H9 (cell line): Measurements from ENCODE around the gene FEM1B. TPM values are rescaled to one million over a fixed set of nuclear protein-coding genes. Genes with fewer than 3 reads are reported as not detected.

Experiments used
- DNase-seq: peaks from one replicate; pipeline ENCODE4 v3.0.0-alpha.2; 2017
- H2AFZ ChIP-seq: one replicate; pipeline ENCODE4 v1.6.1; 2013; ENCODE audit warnings: mild to moderate bottlenecking, low read length, control low read depth, moderate library complexity
- H2AK5ac ChIP-seq: 2 replicates; pipeline ENCODE4 v1.6.1; 2013; ENCODE audit warnings: low read length, control low read depth, mixed read lengths; ENCODE audit not compliant: insufficient read length
- H2BK120ac ChIP-seq: one replicate; pipeline ENCODE4 v1.6.1; 2013; ENCODE audit warnings: low read depth, mild to moderate bottlenecking, low read length, control low read depth, inconsistent platforms; ENCODE audit not compliant: poor library complexity, severe bottlenecking
- H2BK12ac ChIP-seq: 2 replicates; pipeline ENCODE4 v1.6.1; 2013; ENCODE audit warnings: low read length, control low read depth, mixed read lengths, low read depth; ENCODE audit not compliant: insufficient read length
- H2BK15ac ChIP-seq: 2 replicates; pipeline ENCODE4 v1.6.1; 2013; ENCODE audit warnings: low read depth, low read length, control low read depth
- H2BK20ac ChIP-seq: one replicate; pipeline ENCODE4 v1.6.1; 2013; ENCODE audit warnings: low read depth, mild to moderate bottlenecking, low read length, control low read depth, inconsistent platforms; ENCODE audit not compliant: poor library complexity, severe bottlenecking
- H2BK5ac ChIP-seq: 2 replicates; pipeline ENCODE4 v1.6.1; 2013; ENCODE audit warnings: low read length, control low read depth, mixed read lengths; ENCODE audit not compliant: insufficient read length
- H3K14ac ChIP-seq: 2 replicates; pipeline ENCODE4 v1.6.1; 2013; ENCODE audit warnings: low read length, control low read depth; ENCODE audit not compliant: insufficient read depth
- H3K18ac ChIP-seq: 2 replicates; pipeline ENCODE4 v1.6.1; 2013; ENCODE audit warnings: low read depth, mild to moderate bottlenecking, mixed read lengths, low read length, control low read depth; ENCODE audit not compliant: insufficient read length
- H3K23ac ChIP-seq: 2 replicates; pipeline ENCODE4 v1.6.1; 2013; ENCODE audit warnings: low read length, control low read depth, mixed read lengths, low read depth; ENCODE audit not compliant: insufficient read length
- H3K23me2 ChIP-seq: 2 replicates; pipeline ENCODE4 v1.6.1; 2013; ENCODE audit warnings: low read depth, mild to moderate bottlenecking, mixed read lengths, low read length, control low read depth; ENCODE audit not compliant: insufficient read length, poor library complexity, severe bottlenecking
- H3K27ac ChIP-seq: 2 replicates; pipeline ENCODE4 v1.5.1; 2013; ENCODE audit warnings: low read length, control low read depth, mixed read lengths, low read depth; ENCODE audit not compliant: insufficient read length
- H3K27me3 ChIP-seq: 2 replicates; pipeline ENCODE4 v1.6.1; 2013; ENCODE audit warnings: low read length, control low read depth, inconsistent platforms; ENCODE audit not compliant: insufficient read depth
- H3K4ac ChIP-seq: 2 replicates; pipeline ENCODE4 v1.6.1; 2013; ENCODE audit warnings: low read depth, mild to moderate bottlenecking, control low read depth, inconsistent platforms, low read length, moderate library complexity
- H3K4me1 ChIP-seq: 2 replicates; pipeline ENCODE4 v1.6.1; 2013; ENCODE audit warnings: low read length, control low read depth, inconsistent platforms; ENCODE audit not compliant: insufficient read depth
- H3K4me2 ChIP-seq: 2 replicates; pipeline ENCODE4 v1.6.1; 2013; ENCODE audit warnings: low read length, control low read depth, mixed read lengths; ENCODE audit not compliant: insufficient read length, insufficient read depth
- H3K56ac ChIP-seq: 2 replicates; pipeline ENCODE4 v1.6.1; 2013; ENCODE audit warnings: low read depth, mild to moderate bottlenecking, mixed read lengths, low read length, control low read depth; ENCODE audit not compliant: insufficient read length
- H3K79me1 ChIP-seq: 2 replicates; pipeline ENCODE4 v1.6.1; 2013; ENCODE audit warnings: low read depth, mild to moderate bottlenecking, moderate library complexity, low read length, control low read depth, inconsistent platforms; ENCODE audit not compliant: insufficient read depth, poor library complexity, severe bottlenecking
- H3K79me2 ChIP-seq: 2 replicates; pipeline ENCODE4 v1.6.1; 2013; ENCODE audit warnings: low read length, control low read depth, inconsistent platforms; ENCODE audit not compliant: insufficient read depth
- H3K9ac ChIP-seq: 2 replicates; pipeline ENCODE4 v1.6.1; 2013; ENCODE audit warnings: low read length, control low read depth, mixed read lengths; ENCODE audit not compliant: insufficient read length; ENCODE audit errors: extremely low read depth
- H3K9me3 ChIP-seq: one replicate; pipeline ENCODE4 v1.6.1; 2013; ENCODE audit warnings: low read depth, low read length, inconsistent platforms; ENCODE audit not compliant: control insufficient read depth
- H3T11ph ChIP-seq: one replicate; pipeline ENCODE4 v1.6.1; 2013; ENCODE audit warnings: mild to moderate bottlenecking, low read length, control low read depth, inconsistent platforms
- H4K20me1 ChIP-seq: one replicate; pipeline ENCODE4 v1.6.1; 2013; ENCODE audit not compliant: control insufficient read depth, insufficient read length, insufficient read depth
- H4K5ac ChIP-seq: 2 replicates; pipeline ENCODE4 v1.6.1; 2013; ENCODE audit warnings: low read depth, mild to moderate bottlenecking, mixed read lengths, low read length, control low read depth; ENCODE audit not compliant: insufficient read length
- H4K8ac ChIP-seq: replicated peaks from 2 replicates; pipeline ENCODE4 v1.6.1; 2013; ENCODE audit warnings: low read length, control low read depth, mixed read lengths, low read depth; ENCODE audit not compliant: insufficient read length
- H4K91ac ChIP-seq: 2 replicates; pipeline ENCODE4 v1.6.1; 2013; ENCODE audit warnings: low read depth, mild to moderate bottlenecking, moderate library complexity, mixed read lengths, low read length, control low read depth; ENCODE audit not compliant: insufficient read length
- H3K27ac Mint-ChIP-seq, 3 experiments: 2 replicates in 2 of 3; 3 replicates in 1 of 3; pipeline ENCODE4 v1.8.0; 2020 to 2021; ENCODE audit warnings: mixed read lengths in 3 of 3, mild to moderate bottlenecking in 1 of 3, moderate library complexity in 1 of 3
- H3K27me3 Mint-ChIP-seq: 2 replicates; pipeline ENCODE4 v1.8.0; 2021; ENCODE audit warnings: low read depth, mild to moderate bottlenecking, moderate library complexity, mixed read lengths
- H3K36me3 Mint-ChIP-seq, 3 experiments: 2 replicates in 2 of 3; 3 replicates in 1 of 3; pipeline ENCODE4 v1.8.0; 2020 to 2021; ENCODE audit warnings: low read depth in 3 of 3, mixed read lengths in 3 of 3; ENCODE audit not compliant: insufficient read depth in 1 of 3
- H3K4me1 Mint-ChIP-seq, 2 experiments: 2 replicates each; pipeline ENCODE4 v1.8.0; 2020; ENCODE audit warnings: mixed read lengths in 2 of 2
- H3K4me3 Mint-ChIP-seq, 2 experiments: 2 replicates in 1 of 2; 3 replicates in 1 of 2; pipeline ENCODE4 v1.8.0; 2020 to 2021; ENCODE audit warnings: mild to moderate bottlenecking in 2 of 2, mixed read lengths in 2 of 2, moderate library complexity in 1 of 2
- H3K9me3 Mint-ChIP-seq, 2 experiments: 2 replicates in 1 of 2; 3 replicates in 1 of 2; pipeline ENCODE4 v1.8.0; 2020; ENCODE audit warnings: mild to moderate bottlenecking in 2 of 2, mixed read lengths in 2 of 2, moderate library complexity in 1 of 2
- WGBS: extraction: QIAGEN DNeasy Blood & Tissue Kit; methylation state at CpG from one replicate; pipeline ENCODE4 v1.1.7; 2013; ENCODE audit warnings: missing lambda C conversion rate, low lambda C conversion rate, mixed read lengths; ENCODE audit not compliant: insufficient read length; ENCODE audit errors: extremely low coverage; 5-methylcytosine and 5-hydroxymethylcytosine counted together
- total RNA-seq: library from RNA; stranded (reverse); gene quantifications from 2 replicates; pipeline ENCODE4 v1.2.1, GENCODE V29; 2021
- TF ChIP-seq, protein P1 (sequence below): fragments of 200-600 bp; sonication (generic); conservative IDR thresholded peaks from 3 replicates; pipeline ENCODE4 v1.8.0; 2021; ENCODE audit warnings: antibody characterized with exemption, mild to moderate bottlenecking

Gene FEM1B
- total RNA-seq, 1 experiment from 2014 or later, result 77.9 TPM

DNA sequence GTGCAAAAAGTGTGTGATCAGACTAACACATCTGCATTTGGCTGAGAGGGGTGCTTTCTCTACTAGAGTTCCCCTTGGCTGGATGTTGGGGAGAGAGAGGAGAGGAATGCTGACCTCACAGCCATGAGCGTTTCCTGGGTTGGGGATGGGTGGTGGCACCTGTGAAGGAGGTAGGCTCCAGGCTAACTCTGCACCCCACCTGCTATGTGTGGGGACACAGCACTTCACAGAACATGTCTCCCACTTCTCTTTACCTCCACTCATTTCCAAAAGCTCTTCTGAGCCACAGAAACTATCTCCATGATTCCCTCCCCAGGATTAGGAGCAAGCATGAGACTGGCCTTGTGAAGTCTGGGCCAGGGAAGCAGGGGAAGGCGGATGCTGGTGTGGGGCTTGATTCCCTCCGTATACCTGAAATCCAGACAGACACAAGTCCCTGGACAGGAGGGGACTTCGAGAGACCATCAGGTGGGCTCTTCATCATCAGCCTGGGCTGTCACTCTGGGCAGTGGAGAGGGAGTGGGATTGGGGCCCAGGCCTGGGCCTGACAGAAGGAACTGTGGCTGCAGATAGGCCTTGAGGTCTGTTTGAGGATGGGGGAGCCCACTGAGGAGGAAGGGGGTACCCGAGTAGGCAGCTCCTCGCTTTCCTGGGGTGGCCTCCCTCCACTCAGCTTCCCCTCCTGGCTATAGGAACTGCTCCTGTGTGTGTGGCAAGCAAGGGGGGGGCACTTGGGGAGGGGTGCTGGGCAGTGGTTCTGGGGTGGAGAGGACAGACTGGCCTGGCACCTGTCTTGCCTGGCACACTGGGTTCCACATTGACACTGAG lies 40.7 kb downstream of the FEM1B start:
- no peak overlapping the region; a peak in 1 of 7 replicates for H3K27ac Mint-ChIP-seq

More for the DNA sequence above, 40.7 kb downstream of the FEM1B start:
- no peak overlapping the region for H4K91ac ChIP-seq
- H3K14ac ChIP-seq, result no peak overlapping the region
- H3K9ac ChIP-seq, result no peak overlapping the region
- no peak overlapping the region for H4K5ac ChIP-seq
- H4K20me1 ChIP-seq, result no peaks in the 10 kb centered on the region
- H3K27ac ChIP-seq, result no peak overlapping the region
- no peak overlapping the region for H2BK120ac ChIP-seq
- H2BK12ac ChIP-seq, result no peak overlapping the region
- no peak overlapping the region for H2AFZ ChIP-seq
- no peaks in the 10 kb centered on the region for H3K79me1 ChIP-seq
- H3K56ac ChIP-seq, result no peak overlapping the region
- no peak overlapping the region for H2BK20ac ChIP-seq
- TF ChIP-seq, protein P1, sequence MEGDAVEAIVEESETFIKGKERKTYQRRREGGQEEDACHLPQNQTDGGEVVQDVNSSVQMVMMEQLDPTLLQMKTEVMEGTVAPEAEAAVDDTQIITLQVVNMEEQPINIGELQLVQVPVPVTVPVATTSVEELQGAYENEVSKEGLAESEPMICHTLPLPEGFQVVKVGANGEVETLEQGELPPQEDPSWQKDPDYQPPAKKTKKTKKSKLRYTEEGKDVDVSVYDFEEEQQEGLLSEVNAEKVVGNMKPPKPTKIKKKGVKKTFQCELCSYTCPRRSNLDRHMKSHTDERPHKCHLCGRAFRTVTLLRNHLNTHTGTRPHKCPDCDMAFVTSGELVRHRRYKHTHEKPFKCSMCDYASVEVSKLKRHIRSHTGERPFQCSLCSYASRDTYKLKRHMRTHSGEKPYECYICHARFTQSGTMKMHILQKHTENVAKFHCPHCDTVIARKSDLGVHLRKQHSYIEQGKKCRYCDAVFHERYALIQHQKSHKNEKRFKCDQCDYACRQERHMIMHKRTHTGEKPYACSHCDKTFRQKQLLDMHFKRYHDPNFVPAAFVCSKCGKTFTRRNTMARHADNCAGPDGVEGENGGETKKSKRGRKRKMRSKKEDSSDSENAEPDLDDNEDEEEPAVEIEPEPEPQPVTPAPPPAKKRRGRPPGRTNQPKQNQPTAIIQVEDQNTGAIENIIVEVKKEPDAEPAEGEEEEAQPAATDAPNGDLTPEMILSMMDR, result no peak
- no peak overlapping the region for H2AK5ac ChIP-seq
- no peak overlapping the region for H3K23ac ChIP-seq
- H3T11ph ChIP-seq, result no peak overlapping the region
- H3K4ac ChIP-seq, result no peak overlapping the region
- H2BK5ac ChIP-seq, result no peak overlapping the region
- H3K27me3 ChIP-seq, result no peaks in the 10 kb centered on the region
- Mint-ChIP-seq H3K4me3 (no peak overlapping the region), H3K9me3 (no peaks in the 10 kb centered on the region), H3K36me3 (no peaks in the 10 kb centered on the region; a peak in 1 of 7 replicates), H3K4me1 (peaks cover 18 to 34% of the 10 kb centered on the region in 2 experiments), H3K27me3 (peaks cover 3% of the 10 kb centered on the region)
- H3K23me2 ChIP-seq, result no peaks in the 10 kb centered on the region
- H3K9me3 ChIP-seq, result no peaks in the 10 kb centered on the region
- no peak overlapping the region for H2BK15ac ChIP-seq
- no peak overlapping the region for H4K8ac ChIP-seq
- no peak overlapping the region for H3K18ac ChIP-seq
- peaks cover 2% of the 10 kb centered on the region; the same call in 1 of the 2 replicates for H3K4me1 ChIP-seq
- DNase-seq, result no peak
- no CpG with 5 or more reads among the region's 6 CpGs for WGBS
- no peak overlapping the region for H3K4me2 ChIP-seq
- H3K79me2 ChIP-seq, result no peaks in the 10 kb centered on the region
